WTC11 (cell line): ENCODE measurements around the gene SLC7A6OS. TPM values are rescaled to one million over a fixed set of nuclear protein-coding genes. Genes with fewer than 3 reads are reported as not detected.

Experiments
- ATAC-seq: fragments of 200-7000 bp; cut with Tn5 transposase; 2 replicates; pipeline ENCODE4 v1.10.0; 2021; ENCODE audit warnings: mild to moderate bottlenecking, moderate library complexity
- CTCF ChIA-PET: fragments of 300-600 bp; sonication (Branson Sonifier 250); formaldehyde crosslinking; loops from one replicate; lab custom pipeline; 2021; ENCODE audit warnings: antibody characterized with exemption; lab: Charles Lee
- POLR2A ChIA-PET: fragments of 350-600 bp; sonication (Branson Sonifier 250); formaldehyde crosslinking; loops from one replicate; lab custom pipeline; 2021; ENCODE audit warnings: antibody characterized with exemption; lab: Charles Lee
- DNase-seq: peaks from one replicate; pipeline ENCODE4 v3.0.0; 2021; ENCODE audit warnings: low spot score
- H3K27ac Mint-ChIP-seq: 2 replicates; pipeline ENCODE4 v1.8.0; 2021; ENCODE audit warnings: mixed read lengths
- H3K27me3 Mint-ChIP-seq: 2 replicates; pipeline ENCODE4 v1.8.0; 2021; ENCODE audit warnings: low read depth, mild to moderate bottlenecking, moderate library complexity, mixed read lengths
- H3K36me3 Mint-ChIP-seq: 2 replicates; pipeline ENCODE4 v1.8.0; 2021; ENCODE audit warnings: mixed read lengths
- H3K4me1 Mint-ChIP-seq: 2 replicates; pipeline ENCODE4 v1.8.0; 2022; ENCODE audit warnings: mixed read lengths
- H3K4me3 Mint-ChIP-seq: 2 replicates; pipeline ENCODE4 v1.8.0; 2021; ENCODE audit warnings: mild to moderate bottlenecking, moderate library complexity, mixed read lengths
- H3K9me3 Mint-ChIP-seq: 2 replicates; pipeline ENCODE4 v1.8.0; 2021; ENCODE audit warnings: mixed read lengths
- AR ChIP-seq: fragments of 250-450 bp; sonication (Bioruptor Pico); IDR thresholded peaks from 2 replicates; pipeline ENCODE4 v1.9.0; 2021; ENCODE audit warnings: mild to moderate bottlenecking
- CTCF ChIP-seq: fragments of 200-600 bp; IDR thresholded peaks from 2 replicates; pipeline ENCODE4 v1.8.0; 2022; ENCODE audit warnings: antibody characterized with exemption
- E2F1 ChIP-seq: sonication (generic); formaldehyde crosslinking; IDR thresholded peaks from 2 replicates; pipeline ENCODE4 v1.8.0; 2022; ENCODE audit warnings: mild to moderate bottlenecking, missing genetic modification reagents
- FOXP4 ChIP-seq: sonication (generic); formaldehyde crosslinking; IDR thresholded peaks from 2 replicates; pipeline ENCODE4 v1.8.0; 2022; ENCODE audit warnings: mild to moderate bottlenecking, missing genetic modification reagents
- IRF1 ChIP-seq: sonication (generic); formaldehyde crosslinking; IDR thresholded peaks from 2 replicates; pipeline ENCODE4 v1.8.0; 2023; ENCODE audit warnings: missing genetic modification reagents
- JAZF1 ChIP-seq: fragments of 250-450 bp; sonication (Bioruptor Pico); IDR thresholded peaks from 2 replicates; pipeline ENCODE4 v1.9.0; 2021; ENCODE audit warnings: moderate library complexity, mild to moderate bottlenecking, inconsistent platforms
- NFATC4 ChIP-seq: fragments of 250-450 bp; sonication (Bioruptor Pico); IDR thresholded peaks from 2 replicates; pipeline ENCODE4 v1.9.0; 2021; ENCODE audit warnings: mild to moderate bottlenecking
- NR3C1 ChIP-seq: sonication (generic); formaldehyde crosslinking; conservative IDR thresholded peaks from 2 replicates; pipeline ENCODE4 v1.8.1; 2023; ENCODE audit warnings: low read depth, mild to moderate bottlenecking, missing genetic modification reagents
- PRDM15 ChIP-seq: sonication (generic); formaldehyde crosslinking; IDR thresholded peaks from 2 replicates; pipeline ENCODE4 v1.8.0; 2022; ENCODE audit warnings: missing genetic modification reagents
- SOX15 ChIP-seq: fragments of 250-450 bp; sonication (Bioruptor Pico); IDR thresholded peaks from 2 replicates; pipeline ENCODE4 v1.9.0; 2021; ENCODE audit warnings: mild to moderate bottlenecking
- ZNF138 ChIP-seq: sonication (generic); formaldehyde crosslinking; conservative IDR thresholded peaks from 2 replicates; pipeline ENCODE4 v1.8.1; 2022; ENCODE audit warnings: mild to moderate bottlenecking, moderate library complexity, missing genetic modification reagents
- ZNF263 ChIP-seq: sonication (generic); formaldehyde crosslinking; IDR thresholded peaks from 2 replicates; pipeline ENCODE4 v1.8.1; 2022; ENCODE audit warnings: low read depth, mild to moderate bottlenecking, moderate library complexity, missing genetic modification reagents
- ZNF532 ChIP-seq: fragments of 250-450 bp; sonication (Bioruptor Pico); IDR thresholded peaks from 2 replicates; pipeline ENCODE4 v1.9.0; 2021; ENCODE audit warnings: mild to moderate bottlenecking, borderline replicate concordance
- total RNA-seq: library from RNA; stranded (reverse); gene quantifications from 3 replicates; pipeline ENCODE4 v1.2.3, GENCODE V29; 2021
- TF ChIP-seq, protein P1 (sequence below): sonication (generic); formaldehyde crosslinking; IDR thresholded peaks from 2 replicates; pipeline ENCODE4 v1.8.1; 2023; ENCODE audit warnings: mild to moderate bottlenecking, missing genetic modification reagents, moderate library complexity

The SLC7A6OS gene
- total RNA-seq, 1 experiment from 2014 or later = 22.6 TPM

GRCh38 chr16:68343137-68343536, 32.4 kb upstream of the SLC7A6OS start (continued):
- TF ChIP-seq AR (CRISPR knock-in tag) (no peak), NFATC4 (CRISPR knock-in tag) (no peak), NR3C1 (CRISPR knock-in tag) (no peak)

DNA sequence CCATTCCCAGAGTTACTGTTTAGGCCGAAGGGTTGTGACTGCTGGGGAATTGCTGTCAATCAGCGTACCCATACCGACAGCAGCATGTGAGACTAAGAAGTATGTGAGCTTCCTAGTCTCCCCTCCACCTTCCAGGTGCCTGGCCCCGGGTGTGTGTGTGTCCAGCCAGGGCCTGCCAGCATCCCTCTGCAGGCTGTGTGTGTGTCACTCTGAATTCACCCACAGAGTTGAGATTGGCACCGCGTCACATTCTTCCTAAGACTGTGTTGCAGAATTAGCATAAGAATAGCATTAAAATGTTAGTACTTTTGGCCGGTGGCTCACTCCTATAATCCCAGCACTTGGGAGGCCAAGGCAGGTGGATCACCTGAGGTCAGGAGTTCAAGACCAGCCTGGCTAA, 31.9 kb upstream of the SLC7A6OS start:
- 0 out of 2 replicates have a peak, but pooled peaks cover 3% of the 10 kb centered on the region for H3K4me1 Mint-ChIP-seq
- peaks cover 56% of the 10 kb centered on the region for H3K36me3 Mint-ChIP-seq
- no peaks in the 10 kb centered on the region for H3K9me3 Mint-ChIP-seq
- POLR2A ChIA-PET = no interaction called here
- ATAC-seq = peak; percentile 50; the same call in 1 of the 2 replicates
- no peak overlapping the region for H3K4me3 Mint-ChIP-seq
- H3K27ac Mint-ChIP-seq = peak overlapping the region; percentile 83
- DNase-seq = no peak
- no peaks in the 10 kb centered on the region; the same call in 1 of the 2 replicates for H3K27me3 Mint-ChIP-seq
- CTCF ChIA-PET = no interaction called here
- TF ChIP-seq ZNF138 (CRISPR knock-in tag) (no peak), CTCF (no peak), JAZF1 (CRISPR knock-in tag) (no peak), ZNF532 (CRISPR knock-in tag) (no peak), PRDM15 (CRISPR knock-in tag) (no peak), AR (CRISPR knock-in tag) (no peak), IRF1 (CRISPR knock-in tag) (no peak), ZNF263 (CRISPR knock-in tag) (no peak), FOXP4 (CRISPR knock-in tag) (no peak), E2F1 (CRISPR knock-in tag) (no peak), SOX15 (CRISPR knock-in tag) (no peak)
- TF ChIP-seq, protein P1, sequence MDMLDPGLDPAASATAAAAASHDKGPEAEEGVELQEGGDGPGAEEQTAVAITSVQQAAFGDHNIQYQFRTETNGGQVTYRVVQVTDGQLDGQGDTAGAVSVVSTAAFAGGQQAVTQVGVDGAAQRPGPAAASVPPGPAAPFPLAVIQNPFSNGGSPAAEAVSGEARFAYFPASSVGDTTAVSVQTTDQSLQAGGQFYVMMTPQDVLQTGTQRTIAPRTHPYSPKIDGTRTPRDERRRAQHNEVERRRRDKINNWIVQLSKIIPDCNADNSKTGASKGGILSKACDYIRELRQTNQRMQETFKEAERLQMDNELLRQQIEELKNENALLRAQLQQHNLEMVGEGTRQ (CRISPR knock-in tag) = no peak
